Measurements from ENCODE around the gene GATD1. TPM values are rescaled to one million over a fixed set of nuclear protein-coding genes. Genes with fewer than 3 reads are reported as not detected.
A peak's percentile ranks its signal among the peaks of the same experiment; 100 is the strongest.
"Not testable (repeated sequence)": the region's sequence is repeated elsewhere in the genome, so short reads cannot be mapped to it uniquely, and the experiment has no call there.

The GATD1 gene
- total RNA-seq, 4 donors from 2014 or later = 47.6 to 81.7 (median 52.9) TPM

GRCh38 chr11:747158-748006, 29.9 kb downstream of the GATD1 start, which contains the start of gene TALDO1:
TALDO1 (plus strand) TSS chr11:747464; CDS start chr11:747482, 18 bp downstream.
- Histone ChIP-seq H3K4me1 (peaks cover 0 to 31% (median 13%) of the 10 kb centered on the region in 4 donors), H3K4me3 (peak within 1 kb of the TSS; percentile 68 to 98 (median 88)), H3K36me3 (peaks cover 0 to 1% (median 0%) of the 10 kb centered on the region in 3 donors), H3K27me3 (no peaks in the 10 kb centered on the region), H3K27ac (peak within 1 kb of the TSS; percentile 75 to 93 (median 82)), H3K9me3 (no peaks in the 10 kb centered on the region)
- TF ChIP-seq POLR2A (IDR thresholded peaks at IDR 0.05) = peak; percentile 57 to 64
- TF ChIP-seq CTCF (IDR thresholded peaks at IDR 0.05) = peak in 5 of 6 experiments; percentile 16 to 43 (median 34)
- DNase-seq = peak; percentile 90 to 96 (median 96)

GRCh38 chr11:746289-747157, 30.8 kb downstream of the GATD1 start:
- H3K4me1 ChIP-seq = peaks cover 0 to 31% (median 13%) of the 10 kb centered on the region in 4 donors
- peak overlapping the region; percentile 75 to 93 (median 82) for H3K27ac ChIP-seq
- H3K27me3 ChIP-seq = no peaks in the 10 kb centered on the region
- H3K4me3 ChIP-seq = peak overlapping the region; percentile 68 to 98 (median 88)
- H3K36me3 ChIP-seq = no peaks in the 10 kb centered on the region
- no peaks in the 10 kb centered on the region for H3K9me3 ChIP-seq
- peak in 1 of 3 donors; percentile 33 for DNase-seq
- TF ChIP-seq CTCF (IDR thresholded peaks at IDR 0.05) = no peak
- TF ChIP-seq POLR2A (IDR thresholded peaks at IDR 0.05) = no peak

- Histone ChIP-seq H3K27me3 (no peaks in the 10 kb centered on the region), H3K4me3 (no peak overlapping the region), H3K27ac (no peak overlapping the region), H3K36me3 (no peaks in the 10 kb centered on the region), H3K9me3 (no peaks in the 10 kb centered on the region), H3K4me1 (peaks cover 0 to 28% (median 13%) of the 10 kb centered on the region in 4 donors)
- no peak for DNase-seq
- TF ChIP-seq CTCF (IDR thresholded peaks at IDR 0.05) = no peak
- TF ChIP-seq POLR2A (IDR thresholded peaks at IDR 0.05) = no peak
These were observed 31.9 kb downstream of the GATD1 start for GRCh38 chr11:745428-745827.

- H3K27me3 ChIP-seq = no peaks in the 10 kb centered on the region
- H3K27ac ChIP-seq = no peak overlapping the region
- TF ChIP-seq CTCF (IDR thresholded peaks at IDR 0.05) (no peak), POLR2A (IDR thresholded peaks at IDR 0.05) (no peak)
- H3K4me1 ChIP-seq = peaks cover 0 to 4% (median 2%) of the 10 kb centered on the region in 4 donors
- no peaks in the 10 kb centered on the region for H3K9me3 ChIP-seq
- DNase-seq = no peak
- no peaks in the 10 kb centered on the region for H3K36me3 ChIP-seq
- no peak overlapping the region for H3K4me3 ChIP-seq
These were observed 34.6 kb downstream of the GATD1 start for GRCh38 chr11:742571-743201.

- Histone ChIP-seq H3K4me3 (no peak overlapping the region), H3K9me3 (no peaks in the 10 kb centered on the region), H3K4me1 (peaks cover 0 to 4% (median 2%) of the 10 kb centered on the region in 4 donors), H3K27me3 (no peaks in the 10 kb centered on the region), H3K36me3 (no peaks in the 10 kb centered on the region), H3K27ac (no peak overlapping the region)
- no peak for TF ChIP-seq CTCF (IDR thresholded peaks at IDR 0.05)
- no peak for TF ChIP-seq POLR2A (IDR thresholded peaks at IDR 0.05)
- DNase-seq = no peak
These were observed 35.1 kb downstream of the GATD1 start for GRCh38 chr11:742156-742546.

- not testable (repeated sequence) for DNase-seq, H3K9me3 ChIP-seq, H3K4me3 ChIP-seq, H3K4me1 ChIP-seq, H3K27me3 ChIP-seq, H3K27ac ChIP-seq, H3K36me3 ChIP-seq
These were observed 39.4 kb downstream of the GATD1 start for GRCh38 chr11:737899-738298.

Data from Peyer's patch (tissue), 4 donors.